Osteoblast (primary cell): ENCODE data around the gene WEE2. TPM values are rescaled to one million over a fixed set of nuclear protein-coding genes. Genes with fewer than 3 reads are reported as not detected.
A peak's percentile ranks its signal among the peaks of the same experiment; 100 is the strongest.

Experiments used
- DNase-seq: peaks from one replicate; pipeline ENCODE4 v3.0.0; 2011; ENCODE audit warnings: low spot score, mixed read lengths; ENCODE audit not compliant: insufficient read length; ENCODE audit errors: missing footprints
- H2AFZ ChIP-seq: 2 replicates; pipeline ENCODE4 v1.6.0; 2011; ENCODE audit warnings: mild to moderate bottlenecking, low read length
- H3K27ac ChIP-seq: 2 replicates; pipeline ENCODE4 v1.5.1; 2011; ENCODE audit warnings: mild to moderate bottlenecking, low read depth, low read length, moderate library complexity
- H3K27me3 ChIP-seq: 2 replicates; pipeline ENCODE4 v1.6.0; 2012; ENCODE audit warnings: mild to moderate bottlenecking, control low read depth, inconsistent platforms, low read length, moderate library complexity; ENCODE audit not compliant: insufficient read depth
- H3K36me3 ChIP-seq: 2 replicates; pipeline ENCODE4 v1.5.1; 2011; ENCODE audit warnings: mild to moderate bottlenecking, low read length, control low read depth, moderate library complexity; ENCODE audit not compliant: insufficient read depth
- H3K4me1 ChIP-seq: 2 replicates; pipeline ENCODE4 v1.5.1; 2011; ENCODE audit warnings: mild to moderate bottlenecking, low read length, control low read depth, moderate library complexity; ENCODE audit not compliant: insufficient read depth
- H3K4me2 ChIP-seq: 2 replicates; pipeline ENCODE4 v1.6.0; 2011; ENCODE audit warnings: mild to moderate bottlenecking, low read length; ENCODE audit not compliant: insufficient read depth
- H3K4me3 ChIP-seq: fragments of 200-600 bp; sonication (generic); 3 replicates; pipeline ENCODE4 v1.5.1; 2012; ENCODE audit warnings: mild to moderate bottlenecking, low read length, inconsistent platforms; ENCODE audit not compliant: insufficient read depth
- H3K79me2 ChIP-seq: 2 replicates; pipeline ENCODE4 v1.6.0; 2012; ENCODE audit warnings: mild to moderate bottlenecking, low read length, control low read depth, inconsistent platforms; ENCODE audit not compliant: insufficient read depth
- H3K9me3 ChIP-seq: 2 replicates; pipeline ENCODE4 v1.5.1; 2011; ENCODE audit warnings: low read depth, low read length, control low read depth
- H4K20me1 ChIP-seq: 2 replicates; pipeline ENCODE4 v1.6.0; 2012; ENCODE audit warnings: mild to moderate bottlenecking, low read length, control low read depth; ENCODE audit not compliant: insufficient read depth
- total RNA-seq: library from RNA; depleted of rRNA; stranded (reverse); fragments of >200 nt; gene quantifications from 2 replicates; pipeline ENCODE4 v1.2.3, GENCODE V29; 2012
- TF ChIP-seq, protein P1 (sequence below): IDR thresholded peaks from 2 replicates; pipeline ENCODE4 v1.5.1; 2011; ENCODE audit warnings: mild to moderate bottlenecking, low read depth, low read length, moderate library complexity; ENCODE audit errors: extremely low read depth

Gene WEE2
- total RNA-seq, 1 donor, result not detected

DNA sequence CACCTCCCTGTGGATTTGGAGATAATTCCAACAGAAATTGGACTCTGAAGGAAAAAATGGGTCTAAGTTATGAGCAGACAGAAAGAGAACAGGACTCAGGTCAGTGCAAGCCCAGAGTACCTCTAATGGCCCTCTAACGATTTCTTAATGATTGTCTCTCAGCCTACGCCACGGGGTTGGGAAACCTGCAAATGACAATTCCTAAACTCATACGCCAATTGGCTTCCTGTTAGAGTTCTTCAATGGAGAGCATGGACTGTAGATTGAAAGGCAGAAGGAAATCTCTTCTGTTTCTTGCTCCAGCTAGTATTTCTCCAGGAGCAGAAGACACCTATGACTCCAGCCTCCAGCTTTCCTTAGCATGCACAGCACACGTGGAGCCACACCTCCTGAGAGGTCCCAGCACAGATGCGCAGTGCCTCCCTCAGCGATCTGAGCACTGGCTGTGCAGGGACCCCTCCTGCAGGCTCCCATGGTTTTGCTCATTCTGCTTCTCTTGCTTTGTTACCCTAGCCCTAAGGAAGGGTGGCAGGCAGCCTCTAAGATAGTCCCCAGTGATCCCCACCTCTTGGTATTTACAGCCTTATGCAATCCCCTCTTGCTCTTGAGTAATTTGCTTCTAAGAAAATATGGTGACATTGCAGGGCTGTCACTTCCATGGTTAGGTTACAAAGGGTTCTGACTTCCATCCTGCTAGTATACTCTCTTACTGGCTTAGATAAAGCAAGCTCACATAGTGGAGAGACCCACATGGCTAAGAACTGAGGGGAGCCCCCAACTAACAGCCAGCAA, 36.3 kb upstream of the WEE2 start:
- Histone ChIP-seq H3K4me1 (peaks cover 21% of the 10 kb centered on the region), H4K20me1 (no peaks in the 10 kb centered on the region), H3K9me3 (no peaks in the 10 kb centered on the region), H3K27me3 (no peaks in the 10 kb centered on the region), H3K4me2 (no peak overlapping the region), H3K4me3 (no peak overlapping the region), H3K27ac (no peak overlapping the region), H3K36me3 (no peaks in the 10 kb centered on the region), H2AFZ (no peak overlapping the region), H3K79me2 (no peaks in the 10 kb centered on the region)
- peak; percentile 55 for DNase-seq
- TF ChIP-seq, protein P1, sequence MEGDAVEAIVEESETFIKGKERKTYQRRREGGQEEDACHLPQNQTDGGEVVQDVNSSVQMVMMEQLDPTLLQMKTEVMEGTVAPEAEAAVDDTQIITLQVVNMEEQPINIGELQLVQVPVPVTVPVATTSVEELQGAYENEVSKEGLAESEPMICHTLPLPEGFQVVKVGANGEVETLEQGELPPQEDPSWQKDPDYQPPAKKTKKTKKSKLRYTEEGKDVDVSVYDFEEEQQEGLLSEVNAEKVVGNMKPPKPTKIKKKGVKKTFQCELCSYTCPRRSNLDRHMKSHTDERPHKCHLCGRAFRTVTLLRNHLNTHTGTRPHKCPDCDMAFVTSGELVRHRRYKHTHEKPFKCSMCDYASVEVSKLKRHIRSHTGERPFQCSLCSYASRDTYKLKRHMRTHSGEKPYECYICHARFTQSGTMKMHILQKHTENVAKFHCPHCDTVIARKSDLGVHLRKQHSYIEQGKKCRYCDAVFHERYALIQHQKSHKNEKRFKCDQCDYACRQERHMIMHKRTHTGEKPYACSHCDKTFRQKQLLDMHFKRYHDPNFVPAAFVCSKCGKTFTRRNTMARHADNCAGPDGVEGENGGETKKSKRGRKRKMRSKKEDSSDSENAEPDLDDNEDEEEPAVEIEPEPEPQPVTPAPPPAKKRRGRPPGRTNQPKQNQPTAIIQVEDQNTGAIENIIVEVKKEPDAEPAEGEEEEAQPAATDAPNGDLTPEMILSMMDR, result no peak

DNA sequence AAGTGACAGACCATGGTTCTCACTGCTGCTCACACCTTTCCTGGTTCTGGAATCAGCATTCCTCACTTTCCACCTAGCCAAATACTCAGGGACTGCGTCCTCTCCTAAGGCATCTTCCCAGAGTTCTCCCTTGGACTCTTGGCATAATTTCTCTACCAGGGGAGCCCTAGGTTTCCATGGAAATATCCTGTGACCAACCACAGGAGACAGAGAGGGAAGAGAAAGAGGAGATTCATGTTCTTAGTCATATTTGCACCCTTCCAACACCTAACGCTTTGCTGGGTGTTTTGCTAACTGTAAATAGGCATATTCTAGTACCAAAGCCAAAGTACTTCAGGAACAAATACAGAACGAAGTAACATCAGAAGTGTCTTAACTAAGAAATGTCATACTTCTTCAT, 34.8 kb upstream of the WEE2 start:
- H3K9me3 ChIP-seq, result no peaks in the 10 kb centered on the region
- no peak overlapping the region for H2AFZ ChIP-seq
- H3K4me2 ChIP-seq, result no peak overlapping the region
- no peaks in the 10 kb centered on the region for H3K79me2 ChIP-seq
- peaks cover 21% of the 10 kb centered on the region for H3K4me1 ChIP-seq
- H3K27ac ChIP-seq, result no peak overlapping the region
- peak; percentile 35 for DNase-seq
- H3K27me3 ChIP-seq, result no peaks in the 10 kb centered on the region
- no peak overlapping the region for H3K4me3 ChIP-seq
- TF ChIP-seq, protein P1, result no peak
- H4K20me1 ChIP-seq, result no peaks in the 10 kb centered on the region
- no peaks in the 10 kb centered on the region for H3K36me3 ChIP-seq

DNA sequence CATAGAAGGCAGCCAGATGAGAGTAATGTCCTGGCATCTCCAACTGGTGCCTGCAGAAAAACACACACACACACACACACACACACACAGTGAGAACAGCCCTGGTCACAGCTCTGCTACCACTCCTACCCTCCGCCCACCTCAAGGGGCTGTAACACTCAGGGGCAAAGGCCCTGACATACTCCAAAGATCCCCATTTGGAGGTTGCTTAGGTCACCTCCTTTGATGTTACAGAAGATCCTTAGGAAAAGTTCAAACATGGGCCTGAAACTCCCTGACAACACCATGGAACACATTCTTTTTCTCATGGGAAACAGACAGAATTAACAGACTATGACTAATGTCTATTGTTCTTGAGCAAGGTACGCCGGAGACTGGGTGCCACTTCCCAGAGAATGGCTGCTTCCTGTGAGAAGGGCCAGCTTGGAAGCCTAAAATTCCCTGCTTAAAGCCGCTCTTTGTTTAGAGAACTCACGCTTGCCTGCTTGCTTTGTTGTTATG, 33.9 kb upstream of the WEE2 start:
- H4K20me1 ChIP-seq, result no peaks in the 10 kb centered on the region
- TF ChIP-seq, protein P1, result no peak
- peak overlapping the region; percentile 39 for H3K27ac ChIP-seq
- no peak overlapping the region for H3K4me2 ChIP-seq
- no peak for DNase-seq
- H3K79me2 ChIP-seq, result no peaks in the 10 kb centered on the region
- H3K9me3 ChIP-seq, result no peaks in the 10 kb centered on the region
- H3K4me1 ChIP-seq, result peaks cover 21% of the 10 kb centered on the region
- H3K4me3 ChIP-seq, result no peak overlapping the region
- no peaks in the 10 kb centered on the region for H3K27me3 ChIP-seq
- H2AFZ ChIP-seq, result no peak overlapping the region
- no peaks in the 10 kb centered on the region for H3K36me3 ChIP-seq

DNA sequence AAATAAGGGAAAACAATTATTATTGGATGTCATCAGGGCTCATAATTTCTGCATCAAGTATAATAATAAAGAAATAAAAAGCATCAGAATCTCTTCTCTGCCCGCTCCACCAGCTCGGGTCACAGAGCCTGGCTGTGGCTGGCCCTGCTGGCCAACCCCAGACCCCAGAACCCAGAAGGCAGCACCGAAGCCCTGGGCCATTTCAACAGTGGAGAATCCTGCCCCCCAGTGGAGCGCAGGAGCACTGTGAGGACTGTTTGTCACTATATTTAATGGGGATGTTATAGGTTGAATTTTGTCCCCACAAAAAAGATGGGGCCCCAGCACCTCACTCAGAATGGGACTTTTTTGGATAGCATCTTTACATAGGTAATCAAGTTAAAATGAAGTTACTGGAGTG, 33.5 kb upstream of the WEE2 start:
- Histone ChIP-seq H3K4me3 (no peak overlapping the region), H3K4me1 (peaks cover 21% of the 10 kb centered on the region), H3K27ac (peak overlapping the region; percentile 40), H2AFZ (no peak overlapping the region), H3K79me2 (no peaks in the 10 kb centered on the region), H3K4me2 (no peak overlapping the region), H4K20me1 (no peaks in the 10 kb centered on the region), H3K27me3 (no peaks in the 10 kb centered on the region), H3K36me3 (no peaks in the 10 kb centered on the region), H3K9me3 (no peaks in the 10 kb centered on the region)
- TF ChIP-seq, protein P1, result peak; percentile 42
- peak; percentile 49 for DNase-seq
